C4-2B (cell line): ENCODE data around the gene ANKH.

Experiments
- H3K27ac ChIP-seq: fragments of 450-650 bp; 2 replicates; pipeline ENCODE4 v1.5.1; 2017
- CTCF ChIP-seq: fragments of 450-650 bp; conservative IDR thresholded peaks from 2 replicates; pipeline ENCODE4 v1.5.1; 2017; ENCODE audit warnings: mild to moderate bottlenecking
- ZFX ChIP-seq: fragments of 450-650 bp; IDR thresholded peaks from 2 replicates; pipeline ENCODE4 v1.6.1; 2017

ANKH gene

GRCh38 chr5:14872070-14872989, 752 bp upstream of the ANKH start:
- TF ChIP-seq ZFX (peak; percentile 66), CTCF (peak; percentile 79)
- peak overlapping the region; percentile 88 for H3K27ac ChIP-seq

- TF ChIP-seq ZFX: no peak
- no peak for TF ChIP-seq CTCF
- H3K27ac ChIP-seq: peak overlapping the region; percentile 88
Observed at GRCh38 chr5:14870337-14871213, 1.0 kb downstream of the ANKH start.

- H3K27ac ChIP-seq: peak overlapping the region; percentile 88; the same call in 1 of the 2 replicates
- TF ChIP-seq ZFX (no peak), CTCF (no peak)
Observed at GRCh38 chr5:14869668-14870164, 1.9 kb downstream of the ANKH start.

- TF ChIP-seq ZFX (no peak), CTCF (no peak)
- H3K27ac ChIP-seq: no peak overlapping the region
Observed at GRCh38 chr5:14869233-14869632, 2.3 kb downstream of the ANKH start.

GRCh38 chr5:14868771-14869170, 2.8 kb downstream of the ANKH start:
- no peak overlapping the region for H3K27ac ChIP-seq
- no peak for TF ChIP-seq ZFX
- no peak for TF ChIP-seq CTCF

- TF ChIP-seq CTCF (no peak), ZFX (no peak)
- H3K27ac ChIP-seq: peak overlapping the region; percentile 63
Observed at GRCh38 chr5:14864181-14864812, 7.3 kb downstream of the ANKH start.
